ENCODE data around the gene JMJD6. TPM values are rescaled to one million over a fixed set of nuclear protein-coding genes. Genes with fewer than 3 reads are reported as not detected.

Gene JMJD6
- total RNA-seq, 1 donor from 2014 or later: 16.8 TPM

DNA sequence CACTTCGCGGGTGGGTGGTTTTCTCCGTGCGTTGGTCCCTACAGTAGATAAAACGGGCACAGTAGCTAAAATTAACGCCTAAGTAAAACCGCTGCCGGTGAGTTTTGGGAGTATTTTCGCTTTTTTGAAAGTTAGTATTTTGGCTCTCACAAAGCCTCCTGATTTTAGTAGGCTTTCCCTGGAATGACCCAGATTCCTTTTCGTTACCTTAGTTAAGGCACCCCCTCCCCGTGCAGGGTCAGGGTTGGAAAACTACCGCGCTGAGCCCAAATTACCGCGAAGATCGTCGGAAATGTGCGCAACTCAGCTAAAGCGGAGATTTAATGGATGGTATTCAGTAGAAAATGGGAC, 54.5 kb downstream of the JMJD6 start:
- peak overlapping the region; percentile 76 for H3K4me3 Mint-ChIP-seq (ENCODE audit: unreplicated experiment)
- H3K27me3 Mint-ChIP-seq (ENCODE audit: unreplicated experiment): no peaks in the 10 kb centered on the region
- DNase-seq (ENCODE audit: extremely low spot score, unreplicated experiment): no peak
- peak overlapping the region; percentile 74 for H3K27ac Mint-ChIP-seq (ENCODE audit: unreplicated experiment)
- peaks cover 11% of the 10 kb centered on the region for H3K36me3 Mint-ChIP-seq (ENCODE audit: unreplicated experiment)
- TF ChIP-seq CTCF (IDR thresholded peaks at IDR 0.05): no peak
- H3K9me3 Mint-ChIP-seq (ENCODE audit: unreplicated experiment): peaks cover 3% of the 10 kb centered on the region
- peaks cover 31% of the 10 kb centered on the region for H3K4me1 Mint-ChIP-seq (ENCODE audit: unreplicated experiment)

DNA sequence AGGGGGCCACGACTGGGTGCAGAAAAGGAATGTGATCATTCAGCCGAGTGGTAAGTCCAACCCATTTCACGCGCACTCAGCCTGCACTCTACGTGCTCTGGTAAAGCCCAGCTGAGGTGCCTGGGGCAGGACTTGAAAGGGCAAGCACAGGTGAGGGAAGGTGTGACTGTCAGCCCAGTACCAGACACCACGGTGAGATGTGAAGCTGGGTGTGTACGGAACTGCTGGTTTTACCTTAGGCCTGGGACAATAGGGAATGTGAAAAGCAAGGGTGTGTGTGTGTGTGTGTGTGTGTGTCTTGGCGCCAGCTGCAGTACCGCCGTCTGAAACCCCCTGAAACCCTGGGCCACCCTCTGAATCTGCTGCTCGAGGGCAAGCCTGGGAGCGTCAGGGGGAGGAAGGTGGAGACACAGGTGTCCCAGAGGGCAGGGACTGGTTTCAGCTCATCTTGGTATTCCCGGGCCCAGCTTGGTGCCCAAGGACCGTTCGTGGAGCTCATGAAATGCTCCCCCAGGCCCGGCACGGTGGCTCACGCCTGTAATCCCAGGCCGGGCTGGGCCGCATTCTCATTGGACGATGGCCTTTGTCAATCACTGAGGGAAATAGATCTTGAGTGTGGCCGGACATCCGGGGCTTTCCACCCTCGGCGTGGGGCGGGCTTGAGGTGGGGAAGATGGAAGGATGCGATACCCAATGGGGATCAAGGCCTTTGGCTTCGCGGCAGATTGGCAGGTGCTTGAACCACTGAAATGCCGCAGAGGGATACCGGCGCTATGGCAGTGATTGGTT, 55.1 kb downstream of the JMJD6 start:
- H3K4me3 Mint-ChIP-seq (ENCODE audit: unreplicated experiment): peak overlapping the region; percentile 76
- DNase-seq (ENCODE audit: extremely low spot score, unreplicated experiment): peak; percentile 96
- H3K27ac Mint-ChIP-seq (ENCODE audit: unreplicated experiment): peak overlapping the region; percentile 74
- no peaks in the 10 kb centered on the region for H3K27me3 Mint-ChIP-seq (ENCODE audit: unreplicated experiment)
- peaks cover 31% of the 10 kb centered on the region for H3K4me1 Mint-ChIP-seq (ENCODE audit: unreplicated experiment)
- peaks cover 3% of the 10 kb centered on the region for H3K9me3 Mint-ChIP-seq (ENCODE audit: unreplicated experiment)
- peaks cover 11% of the 10 kb centered on the region for H3K36me3 Mint-ChIP-seq (ENCODE audit: unreplicated experiment)
- no peak for TF ChIP-seq CTCF (IDR thresholded peaks at IDR 0.05)

DNA sequence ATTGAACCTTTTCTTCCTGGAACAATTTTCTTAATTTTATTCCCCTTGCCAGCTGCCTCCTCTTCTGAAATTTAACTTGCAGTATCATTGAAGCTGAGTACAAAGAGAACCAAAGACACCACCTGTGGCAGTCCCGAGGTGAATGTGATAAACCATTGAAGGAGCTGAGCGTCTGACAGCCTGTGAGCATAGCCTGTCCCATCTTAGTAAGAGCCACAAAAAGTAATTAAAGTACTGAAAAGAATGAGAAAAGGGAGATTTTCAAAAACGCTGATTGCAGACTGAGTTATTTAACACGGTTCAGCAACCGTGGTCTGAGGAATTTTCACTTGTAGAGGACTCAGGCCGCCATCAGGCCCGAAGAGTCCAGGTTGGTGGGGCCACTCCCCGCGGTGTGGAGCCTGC, 55.7 kb downstream of the JMJD6 start:
- peak overlapping the region; percentile 74 for H3K27ac Mint-ChIP-seq (ENCODE audit: unreplicated experiment)
- H3K36me3 Mint-ChIP-seq (ENCODE audit: unreplicated experiment): peaks cover 11% of the 10 kb centered on the region
- no peaks in the 10 kb centered on the region for H3K27me3 Mint-ChIP-seq (ENCODE audit: unreplicated experiment)
- no peak for TF ChIP-seq CTCF (IDR thresholded peaks at IDR 0.05)
- DNase-seq (ENCODE audit: extremely low spot score, unreplicated experiment): no peak
- peak overlapping the region; percentile 76 for H3K4me3 Mint-ChIP-seq (ENCODE audit: unreplicated experiment)
- H3K4me1 Mint-ChIP-seq (ENCODE audit: unreplicated experiment): peaks cover 31% of the 10 kb centered on the region
- H3K9me3 Mint-ChIP-seq (ENCODE audit: unreplicated experiment): peaks cover 3% of the 10 kb centered on the region

DNA sequence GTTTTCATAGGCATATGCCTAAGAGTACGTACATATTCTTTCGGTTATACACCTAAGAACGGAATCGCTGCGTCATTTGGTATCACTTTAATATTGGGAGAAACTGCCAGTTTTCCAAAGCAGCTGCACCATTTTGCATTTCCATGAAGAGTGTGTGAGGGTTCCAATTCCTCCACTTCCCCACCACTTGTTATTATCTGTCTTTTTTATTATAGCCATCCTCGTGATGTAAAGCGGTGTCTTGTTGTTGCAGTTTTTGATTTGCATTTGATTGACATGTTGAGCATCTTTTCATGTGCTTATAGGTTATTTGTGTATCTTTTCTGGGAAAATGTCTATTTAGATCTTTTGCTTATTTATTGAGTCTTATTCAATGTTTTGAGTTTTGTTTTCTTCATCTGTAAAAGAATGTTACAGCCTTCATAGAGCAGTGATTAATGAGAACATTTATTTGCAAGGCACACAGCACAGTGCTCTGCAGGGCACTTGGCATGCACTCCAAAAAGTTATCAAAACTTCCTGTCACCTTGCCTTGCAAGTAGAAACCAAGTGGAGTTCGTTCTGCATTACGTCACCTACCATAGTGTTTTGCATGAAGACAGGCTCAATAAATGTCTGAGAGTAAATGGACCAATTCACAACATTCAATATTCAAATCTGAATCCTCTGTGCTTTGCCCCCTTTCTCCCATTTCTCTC, 56.2 kb downstream of the JMJD6 start:
- DNase-seq (ENCODE audit: extremely low spot score, unreplicated experiment): no peak
- Mint-ChIP-seq H3K9me3 (ENCODE audit: unreplicated experiment) (peaks cover 3% of the 10 kb centered on the region), H3K4me1 (ENCODE audit: unreplicated experiment) (peaks cover 31% of the 10 kb centered on the region)

More for the DNA sequence above, 56.2 kb downstream of the JMJD6 start:
- Mint-ChIP-seq H3K36me3 (ENCODE audit: unreplicated experiment) (peaks cover 10% of the 10 kb centered on the region), H3K4me3 (ENCODE audit: unreplicated experiment) (no peak overlapping the region), H3K27ac (ENCODE audit: unreplicated experiment) (no peak overlapping the region), H3K27me3 (ENCODE audit: unreplicated experiment) (no peaks in the 10 kb centered on the region)
- TF ChIP-seq CTCF (IDR thresholded peaks at IDR 0.05): no peak

Small RNAs within 50 kb of the gene (microRNA-seq; reads per million reads assigned to microRNA genes)
- not detected for gene MIR636 (ENCODE audit: unreplicated experiment)

Other genes with a start within 250 kb of the JMJD6 start
- gene RHBDF2, start 225.2 kb downstream of the JMJD6 start, total RNA-seq: 14.5 and 17.5 TPM in 2 replicates
- gene CYGB, start 188.9 kb downstream of the JMJD6 start, total RNA-seq: 8.6 and 9.1 TPM in 2 replicates
- 1.3 and 1.4 TPM in 2 replicates for gene PRCD, start 186.6 kb downstream of the JMJD6 start, total RNA-seq
- gene ST6GALNAC2, start 140.7 kb downstream of the JMJD6 start, total RNA-seq: 1.9 and 3.3 TPM in 2 replicates
- not detected in 2 replicates for gene ST6GALNAC1, start 82.8 kb downstream of the JMJD6 start, total RNA-seq
- gene MXRA7, start 15.6 kb downstream of the JMJD6 start, total RNA-seq: 183 and 187 TPM in 2 replicates
- gene METTL23, start 233 bp upstream of the JMJD6 start, total RNA-seq: 35.7 and 36.3 TPM in 2 replicates
- 137 and 145 TPM in 2 replicates for gene SRSF2, start 10.7 kb upstream of the JMJD6 start, total RNA-seq
- 33.0 and 34.7 TPM in 2 replicates for gene MFSD11, start 11.5 kb upstream of the JMJD6 start, total RNA-seq
- gene MGAT5B, start 141.8 kb upstream of the JMJD6 start, total RNA-seq: 0.40 and 0.55 TPM in 2 replicates

Measured in osteocyte (in vitro differentiated cells).